GM12874 (cell line): ENCODE measurements around the gene CLTB.

Experiments used
- CTCF ChIP-seq: IDR thresholded peaks from 2 replicates; pipeline ENCODE4 v1.5.1; 2011; ENCODE audit warnings: low read depth, mild to moderate bottlenecking, control low read depth, low read length, moderate library complexity; ENCODE audit not compliant: insufficient read depth

CLTB gene

GRCh38 chr5:176388444-176389134 lies 27.8 kb downstream of the CLTB start, which contains the start of the genes HIGD2A and NOP16:
HIGD2A (plus strand) TSS chr5:176388751; CDS start chr5:176388820, 69 bp downstream.
NOP16 (minus strand) TSS chr5:176388598; CDS start chr5:176388539, 59 bp downstream.
- no peak for TF ChIP-seq CTCF

- TF ChIP-seq CTCF = no peak
These were observed 28.3 kb downstream of the CLTB start for GRCh38 chr5:176388003-176388443.

- TF ChIP-seq CTCF = no peak
These were observed 28.9 kb downstream of the CLTB start for GRCh38 chr5:176387384-176387925.

- TF ChIP-seq CTCF = no peak
These were observed 29.8 kb downstream of the CLTB start for GRCh38 chr5:176386491-176386890.

GRCh38 chr5:176384991-176385390 lies 31.3 kb downstream of the CLTB start:
- TF ChIP-seq CTCF = no peak

GRCh38 chr5:176384366-176384930 lies 31.9 kb downstream of the CLTB start:
- TF ChIP-seq CTCF = no peak

- no peak for TF ChIP-seq CTCF
These were observed 32.4 kb downstream of the CLTB start for GRCh38 chr5:176383961-176384360.
